Liver (tissue), 9 donors: ENCODE data around the gene SMC1A. TPM values are rescaled to one million over a fixed set of nuclear protein-coding genes. Genes with fewer than 3 reads are reported as not detected.

Experiments
- DNase-seq: peaks from one replicate; pipeline ENCODE4 v3.0.0-alpha.2; 2017; ENCODE audit warnings: low spot score
- H3K27ac ChIP-seq, 2 donors: one replicate each; pipeline ENCODE4 v1.7.0; 2013; ENCODE audit warnings: inconsistent platforms in 2 of 2, low read length in 2 of 2, control low read depth in 1 of 2, low read depth in 1 of 2, mild to moderate bottlenecking in 1 of 2
- H3K27me3 ChIP-seq, 4 donors: one replicate each; pipeline versions ENCODE4 v1.6.1 to v1.7.0; 2013; ENCODE audit warnings: low read length in 3 of 4, inconsistent platforms in 1 of 4, mild to moderate bottlenecking in 1 of 4, moderate library complexity in 1 of 4; ENCODE audit not compliant: control insufficient read depth in 4 of 4, insufficient read depth in 4 of 4
- H3K36me3 ChIP-seq, 4 donors: one replicate each; pipeline versions ENCODE4 v1.6.1 to v1.7.0; 2013; ENCODE audit warnings: low read length in 3 of 4, mild to moderate bottlenecking in 3 of 4, low read depth in 1 of 4, moderate library complexity in 1 of 4; ENCODE audit not compliant: control insufficient read depth in 4 of 4, insufficient read depth in 3 of 4
- H3K4me1 ChIP-seq, 4 donors: one replicate each; pipeline versions ENCODE4 v1.6.1 to v1.7.0; 2013; ENCODE audit warnings: low read length in 3 of 4, mild to moderate bottlenecking in 3 of 4, moderate library complexity in 1 of 4; ENCODE audit not compliant: control insufficient read depth in 4 of 4, insufficient read depth in 4 of 4
- H3K4me3 ChIP-seq, 3 donors: one replicate each; pipeline versions ENCODE4 v1.6.1 to v1.7.0; 2013; ENCODE audit warnings: low read length in 3 of 3, control low read depth in 1 of 3, low read depth in 1 of 3, mild to moderate bottlenecking in 1 of 3
- H3K9ac ChIP-seq, 2 donors: one replicate each; pipeline ENCODE4 v1.7.0; 2013; ENCODE audit warnings: low read length in 2 of 2, mild to moderate bottlenecking in 2 of 2, moderate library complexity in 2 of 2, control low read depth in 1 of 2, low read depth in 1 of 2
- H3K9me3 ChIP-seq, 4 donors: one replicate each; pipeline versions ENCODE4 v1.6.1 to v1.7.0; 2013; ENCODE audit warnings: low read length in 3 of 4; ENCODE audit not compliant: control insufficient read depth in 4 of 4
- EGR1 ChIP-seq, 2 donors: IDR thresholded peaks; 2 replicates each; pipeline ENCODE4 v1.6.1; 2016 to 2018; ENCODE audit warnings: antibody characterized with exemption in 2 of 2, low read depth in 2 of 2
- FOXA1 ChIP-seq: IDR thresholded peaks from 2 replicates; pipeline ENCODE4 v1.6.1; 2016; ENCODE audit warnings: antibody characterized with exemption
- FOXA2 ChIP-seq: IDR thresholded peaks from 2 replicates; pipeline ENCODE4 v1.6.1; 2016; ENCODE audit warnings: antibody characterized with exemption
- GABPA ChIP-seq, 2 donors: IDR thresholded peaks in 1 of 2; conservative IDR thresholded peaks in 1 of 2; 2 replicates each; pipeline ENCODE4 v1.6.1; 2016; ENCODE audit warnings: antibody characterized with exemption in 2 of 2, mild to moderate bottlenecking in 1 of 2, moderate library complexity in 1 of 2
- HNF4A ChIP-seq, 2 donors: conservative IDR thresholded peaks; 2 replicates each; pipeline ENCODE4 v1.6.1; 2016; ENCODE audit warnings: antibody characterized with exemption in 2 of 2, mild to moderate bottlenecking in 2 of 2
- HNF4G ChIP-seq: IDR thresholded peaks from 2 replicates; pipeline ENCODE4 v1.6.1; 2016; ENCODE audit warnings: antibody characterized with exemption
- JUND ChIP-seq, 2 donors: IDR thresholded peaks; 2 replicates each; pipeline ENCODE4 v1.6.1; 2016; ENCODE audit warnings: antibody characterized with exemption in 2 of 2
- NR2F2 ChIP-seq: IDR thresholded peaks from 2 replicates; pipeline ENCODE4 v1.6.1; 2016; ENCODE audit warnings: antibody characterized with exemption
- RAD21 ChIP-seq, 2 donors: IDR thresholded peaks; 2 replicates each; pipeline ENCODE4 v1.6.1; 2016; ENCODE audit warnings: antibody characterized with exemption in 2 of 2, mild to moderate bottlenecking in 2 of 2
- RXRA ChIP-seq, 2 donors: IDR thresholded peaks; 2 replicates each; pipeline ENCODE4 v1.6.1; 2017 to 2018; ENCODE audit warnings: antibody characterized with exemption in 2 of 2, mild to moderate bottlenecking in 1 of 2
- SP1 ChIP-seq: IDR thresholded peaks from 2 replicates; pipeline ENCODE4 v1.6.1; 2018; ENCODE audit warnings: antibody characterized with exemption, mild to moderate bottlenecking
- TAF1 ChIP-seq: conservative IDR thresholded peaks from 2 replicates; pipeline ENCODE4 v1.6.1; 2016; ENCODE audit warnings: antibody characterized with exemption, mild to moderate bottlenecking
- YY1 ChIP-seq: IDR thresholded peaks from 2 replicates; pipeline ENCODE4 v1.6.1; 2016; ENCODE audit warnings: antibody characterized with exemption, mild to moderate bottlenecking
- WGBS: extraction: QIAGEN DNeasy Blood & Tissue Kit; methylation state at CpG from one replicate; pipeline ENCODE4 v1.1.7; 2013; 5-methylcytosine and 5-hydroxymethylcytosine counted together
- polyA plus RNA-seq, 2 donors: library from polyadenylated mRNA; stranded (reverse) in 1 of 2; unstranded in 1 of 2; fragments of 200-250 nt in 1 of 2; fragments of >200 nt in 1 of 2; fragmentation: Nextera tagmentation in 1 of 2; extraction: Ambion mirVana in 1 of 2; gene quantifications; one replicate each; pipeline versions ENCODE4 v1.2.1 to v1.2.3, GENCODE V29; 2013 to 2015
- total RNA-seq, 2 donors: library from RNA; depleted of rRNA; stranded (reverse); fragments of >200 nt; gene quantifications; one replicate each; pipeline ENCODE4 v1.2.3, GENCODE V29; 2014
- TF ChIP-seq, protein P1 (sequence below): IDR thresholded peaks from 2 replicates; pipeline ENCODE4 v1.6.1; 2016; ENCODE audit warnings: antibody characterized with exemption, mild to moderate bottlenecking
- TF ChIP-seq, protein P2 (sequence below): fragments of 150-350 bp; IDR thresholded peaks from 2 replicates; pipeline ENCODE4 v1.5.1; 2017; ENCODE audit warnings: improper control_type of control experiment, low read depth, low read length; ENCODE audit not compliant: missing input control
- TF ChIP-seq, protein P3 (sequence below): IDR thresholded peaks from 2 replicates; pipeline ENCODE4 v1.6.1; 2016; ENCODE audit warnings: antibody characterized with exemption
- TF ChIP-seq, protein P4 (sequence below): IDR thresholded peaks from 2 replicates; pipeline ENCODE4 v1.6.1; 2016; ENCODE audit warnings: antibody characterized with exemption
- donor health status: healthy.
- donor health status: healthy.
- donor health status: healthy.
- donor health status: healthy.
- donor health status: healthy.

SMC1A gene
- total and polyA plus RNA-seq, 4 donors, result 11.0 to 25.6 (median 18.2) TPM

DNA sequence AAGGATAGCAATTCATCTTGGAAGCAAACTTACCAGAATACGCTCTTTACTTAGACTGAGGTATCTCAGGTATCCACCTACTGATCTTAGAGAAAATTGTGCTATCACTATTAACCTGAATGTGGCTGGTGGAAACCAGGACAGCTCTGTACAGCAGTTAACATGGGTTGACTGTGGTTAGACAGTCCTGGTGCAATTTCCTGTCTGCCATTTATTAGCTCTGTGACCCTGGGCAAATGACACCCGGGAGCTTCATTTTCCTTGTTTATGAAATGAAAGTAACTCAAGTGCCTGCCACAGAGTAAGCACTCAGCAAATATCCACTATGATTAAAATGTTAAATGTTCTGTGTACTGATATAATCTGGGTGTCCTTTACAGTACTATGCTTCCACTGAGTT is 60.0 kb downstream of the SMC1A start:
- Histone ChIP-seq H3K36me3 (no peaks in the 10 kb centered on the region), H3K4me3 (no peak overlapping the region), H3K9me3 (no peaks in the 10 kb centered on the region), H3K27me3 (no peaks in the 10 kb centered on the region), H3K4me1 (no peaks in the 10 kb centered on the region), H3K27ac (no peak overlapping the region), H3K9ac (no peak overlapping the region)
- DNase-seq, result no peak
- 82% methylated on average over 2 of the region's 2 CpGs for WGBS
- TF ChIP-seq NR2F2 (no peak), HNF4G (no peak), EGR1 (IDR thresholded peaks at IDR 0.05; ENCODE audit: low read depth in 2 of 2) (no peak), HNF4A (conservative IDR thresholded peaks at IDR 0.05) (no peak)

DNA sequence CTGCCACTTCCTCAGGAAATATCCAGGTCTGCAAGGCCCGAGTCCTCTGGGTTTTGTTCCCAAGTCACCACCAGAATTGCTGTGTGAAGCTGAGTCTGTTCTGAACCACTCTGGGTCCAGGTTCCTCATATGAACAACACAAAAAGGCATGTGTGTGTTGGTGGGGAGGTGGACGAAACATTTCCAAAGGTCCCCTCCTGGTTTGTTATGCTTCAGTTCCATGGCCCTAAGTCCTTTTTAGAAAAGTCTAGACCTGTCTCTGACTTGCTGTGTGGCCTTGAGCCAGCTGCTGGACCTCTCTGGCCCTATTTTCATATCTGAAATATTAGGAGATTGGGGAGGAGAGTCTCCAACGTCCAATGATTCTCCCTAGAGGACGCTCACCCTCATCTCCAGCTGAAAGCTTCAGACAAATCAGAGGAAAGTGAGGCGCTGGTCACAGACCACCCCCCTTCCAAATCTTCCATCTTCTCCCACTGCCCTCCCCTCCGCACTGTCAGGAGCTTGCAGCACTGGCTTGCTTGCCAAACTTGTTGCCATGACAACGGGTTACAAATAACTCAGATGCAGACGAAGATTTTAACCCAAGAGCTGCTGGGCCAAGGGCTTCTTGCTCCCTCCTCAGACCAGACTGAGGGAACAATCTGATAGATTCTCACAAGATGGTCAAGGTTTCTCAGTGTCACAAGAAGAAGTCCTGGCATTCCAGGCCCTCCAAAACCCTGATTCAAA is 64.5 kb downstream of the SMC1A start:
- 44% methylated on average over 8 of the region's 8 CpGs for WGBS
- H3K4me3 ChIP-seq, result no peak overlapping the region
- H3K27me3 ChIP-seq, result no peaks in the 10 kb centered on the region
- no peaks in the 10 kb centered on the region for H3K36me3 ChIP-seq
- no peaks in the 10 kb centered on the region for H3K9me3 ChIP-seq
- H3K9ac ChIP-seq, result no peak overlapping the region
- H3K27ac ChIP-seq, result no peak overlapping the region
- TF ChIP-seq NR2F2 (no peak), HNF4A (conservative IDR thresholded peaks at IDR 0.05) (no peak), RAD21 (IDR thresholded peaks at IDR 0.05) (no peak)
- DNase-seq, result no peak
- H3K4me1 ChIP-seq, result no peaks in the 10 kb centered on the region

DNA sequence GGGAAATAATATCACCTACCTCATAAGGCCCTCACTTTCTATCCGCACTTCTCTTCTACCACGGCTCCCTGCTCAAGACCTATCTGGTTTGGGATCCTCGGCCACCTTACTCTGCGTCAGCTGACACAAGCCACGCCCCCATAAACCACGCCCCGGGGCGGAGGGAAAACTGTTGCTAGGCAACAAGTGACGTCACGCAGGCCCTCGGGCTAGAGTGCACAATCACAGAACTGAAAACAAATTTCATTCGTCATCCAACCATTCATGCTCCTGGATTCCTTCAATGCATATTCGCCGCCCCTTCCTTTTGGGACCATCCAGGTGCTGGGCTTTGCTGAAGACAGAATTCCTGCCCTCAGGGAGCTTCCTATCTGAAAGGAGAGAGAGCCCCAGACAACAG is 66.3 kb downstream of the SMC1A start:
- 56% methylated on average over 14 of the region's 14 CpGs for WGBS

More for the DNA sequence above, 66.3 kb downstream of the SMC1A start:
- Histone ChIP-seq H3K9me3 (no peaks in the 10 kb centered on the region), H3K4me3 (no peak overlapping the region), H3K4me1 (no peaks in the 10 kb centered on the region), H3K27ac (no peak overlapping the region), H3K36me3 (no peaks in the 10 kb centered on the region), H3K27me3 (no peaks in the 10 kb centered on the region), H3K9ac (no peak overlapping the region)
- TF ChIP-seq, protein P1, sequence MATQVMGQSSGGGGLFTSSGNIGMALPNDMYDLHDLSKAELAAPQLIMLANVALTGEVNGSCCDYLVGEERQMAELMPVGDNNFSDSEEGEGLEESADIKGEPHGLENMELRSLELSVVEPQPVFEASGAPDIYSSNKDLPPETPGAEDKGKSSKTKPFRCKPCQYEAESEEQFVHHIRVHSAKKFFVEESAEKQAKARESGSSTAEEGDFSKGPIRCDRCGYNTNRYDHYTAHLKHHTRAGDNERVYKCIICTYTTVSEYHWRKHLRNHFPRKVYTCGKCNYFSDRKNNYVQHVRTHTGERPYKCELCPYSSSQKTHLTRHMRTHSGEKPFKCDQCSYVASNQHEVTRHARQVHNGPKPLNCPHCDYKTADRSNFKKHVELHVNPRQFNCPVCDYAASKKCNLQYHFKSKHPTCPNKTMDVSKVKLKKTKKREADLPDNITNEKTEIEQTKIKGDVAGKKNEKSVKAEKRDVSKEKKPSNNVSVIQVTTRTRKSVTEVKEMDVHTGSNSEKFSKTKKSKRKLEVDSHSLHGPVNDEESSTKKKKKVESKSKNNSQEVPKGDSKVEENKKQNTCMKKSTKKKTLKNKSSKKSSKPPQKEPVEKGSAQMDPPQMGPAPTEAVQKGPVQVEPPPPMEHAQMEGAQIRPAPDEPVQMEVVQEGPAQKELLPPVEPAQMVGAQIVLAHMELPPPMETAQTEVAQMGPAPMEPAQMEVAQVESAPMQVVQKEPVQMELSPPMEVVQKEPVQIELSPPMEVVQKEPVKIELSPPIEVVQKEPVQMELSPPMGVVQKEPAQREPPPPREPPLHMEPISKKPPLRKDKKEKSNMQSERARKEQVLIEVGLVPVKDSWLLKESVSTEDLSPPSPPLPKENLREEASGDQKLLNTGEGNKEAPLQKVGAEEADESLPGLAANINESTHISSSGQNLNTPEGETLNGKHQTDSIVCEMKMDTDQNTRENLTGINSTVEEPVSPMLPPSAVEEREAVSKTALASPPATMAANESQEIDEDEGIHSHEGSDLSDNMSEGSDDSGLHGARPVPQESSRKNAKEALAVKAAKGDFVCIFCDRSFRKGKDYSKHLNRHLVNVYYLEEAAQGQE, result no peak
- TF ChIP-seq GABPA (IDR thresholded peaks at IDR 0.05 in 1 of 2, conservative IDR thresholded peaks at IDR 0.05 in 1 of 2), result no peak
- TF ChIP-seq JUND (IDR thresholded peaks at IDR 0.05), result no peak
- TF ChIP-seq, protein P2, sequence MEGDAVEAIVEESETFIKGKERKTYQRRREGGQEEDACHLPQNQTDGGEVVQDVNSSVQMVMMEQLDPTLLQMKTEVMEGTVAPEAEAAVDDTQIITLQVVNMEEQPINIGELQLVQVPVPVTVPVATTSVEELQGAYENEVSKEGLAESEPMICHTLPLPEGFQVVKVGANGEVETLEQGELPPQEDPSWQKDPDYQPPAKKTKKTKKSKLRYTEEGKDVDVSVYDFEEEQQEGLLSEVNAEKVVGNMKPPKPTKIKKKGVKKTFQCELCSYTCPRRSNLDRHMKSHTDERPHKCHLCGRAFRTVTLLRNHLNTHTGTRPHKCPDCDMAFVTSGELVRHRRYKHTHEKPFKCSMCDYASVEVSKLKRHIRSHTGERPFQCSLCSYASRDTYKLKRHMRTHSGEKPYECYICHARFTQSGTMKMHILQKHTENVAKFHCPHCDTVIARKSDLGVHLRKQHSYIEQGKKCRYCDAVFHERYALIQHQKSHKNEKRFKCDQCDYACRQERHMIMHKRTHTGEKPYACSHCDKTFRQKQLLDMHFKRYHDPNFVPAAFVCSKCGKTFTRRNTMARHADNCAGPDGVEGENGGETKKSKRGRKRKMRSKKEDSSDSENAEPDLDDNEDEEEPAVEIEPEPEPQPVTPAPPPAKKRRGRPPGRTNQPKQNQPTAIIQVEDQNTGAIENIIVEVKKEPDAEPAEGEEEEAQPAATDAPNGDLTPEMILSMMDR, result no peak
- TF ChIP-seq TAF1, result no peak
- no peak for TF ChIP-seq FOXA2
- TF ChIP-seq SP1, result no peak
- TF ChIP-seq FOXA1, result no peak
- TF ChIP-seq HNF4G, result no peak
- TF ChIP-seq, protein P3, sequence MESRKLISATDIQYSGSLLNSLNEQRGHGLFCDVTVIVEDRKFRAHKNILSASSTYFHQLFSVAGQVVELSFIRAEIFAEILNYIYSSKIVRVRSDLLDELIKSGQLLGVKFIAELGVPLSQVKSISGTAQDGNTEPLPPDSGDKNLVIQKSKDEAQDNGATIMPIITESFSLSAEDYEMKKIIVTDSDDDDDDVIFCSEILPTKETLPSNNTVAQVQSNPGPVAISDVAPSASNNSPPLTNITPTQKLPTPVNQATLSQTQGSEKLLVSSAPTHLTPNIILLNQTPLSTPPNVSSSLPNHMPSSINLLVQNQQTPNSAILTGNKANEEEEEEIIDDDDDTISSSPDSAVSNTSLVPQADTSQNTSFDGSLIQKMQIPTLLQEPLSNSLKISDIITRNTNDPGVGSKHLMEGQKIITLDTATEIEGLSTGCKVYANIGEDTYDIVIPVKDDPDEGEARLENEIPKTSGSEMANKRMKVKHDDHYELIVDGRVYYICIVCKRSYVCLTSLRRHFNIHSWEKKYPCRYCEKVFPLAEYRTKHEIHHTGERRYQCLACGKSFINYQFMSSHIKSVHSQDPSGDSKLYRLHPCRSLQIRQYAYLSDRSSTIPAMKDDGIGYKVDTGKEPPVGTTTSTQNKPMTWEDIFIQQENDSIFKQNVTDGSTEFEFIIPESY, result no peak
- no peak for TF ChIP-seq EGR1 (IDR thresholded peaks at IDR 0.05; ENCODE audit: low read depth in 2 of 2)
- no peak for TF ChIP-seq NR2F2
- no peak for TF ChIP-seq RXRA (IDR thresholded peaks at IDR 0.05)
- TF ChIP-seq RAD21 (IDR thresholded peaks at IDR 0.05), result no peak
- no peak for TF ChIP-seq YY1
- TF ChIP-seq, protein P4, sequence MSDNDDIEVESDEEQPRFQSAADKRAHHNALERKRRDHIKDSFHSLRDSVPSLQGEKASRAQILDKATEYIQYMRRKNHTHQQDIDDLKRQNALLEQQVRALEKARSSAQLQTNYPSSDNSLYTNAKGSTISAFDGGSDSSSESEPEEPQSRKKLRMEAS, result no peak
- DNase-seq, result no peak
